Measurements from ENCODE around the gene NAA50.

The NAA50 gene

DNA sequence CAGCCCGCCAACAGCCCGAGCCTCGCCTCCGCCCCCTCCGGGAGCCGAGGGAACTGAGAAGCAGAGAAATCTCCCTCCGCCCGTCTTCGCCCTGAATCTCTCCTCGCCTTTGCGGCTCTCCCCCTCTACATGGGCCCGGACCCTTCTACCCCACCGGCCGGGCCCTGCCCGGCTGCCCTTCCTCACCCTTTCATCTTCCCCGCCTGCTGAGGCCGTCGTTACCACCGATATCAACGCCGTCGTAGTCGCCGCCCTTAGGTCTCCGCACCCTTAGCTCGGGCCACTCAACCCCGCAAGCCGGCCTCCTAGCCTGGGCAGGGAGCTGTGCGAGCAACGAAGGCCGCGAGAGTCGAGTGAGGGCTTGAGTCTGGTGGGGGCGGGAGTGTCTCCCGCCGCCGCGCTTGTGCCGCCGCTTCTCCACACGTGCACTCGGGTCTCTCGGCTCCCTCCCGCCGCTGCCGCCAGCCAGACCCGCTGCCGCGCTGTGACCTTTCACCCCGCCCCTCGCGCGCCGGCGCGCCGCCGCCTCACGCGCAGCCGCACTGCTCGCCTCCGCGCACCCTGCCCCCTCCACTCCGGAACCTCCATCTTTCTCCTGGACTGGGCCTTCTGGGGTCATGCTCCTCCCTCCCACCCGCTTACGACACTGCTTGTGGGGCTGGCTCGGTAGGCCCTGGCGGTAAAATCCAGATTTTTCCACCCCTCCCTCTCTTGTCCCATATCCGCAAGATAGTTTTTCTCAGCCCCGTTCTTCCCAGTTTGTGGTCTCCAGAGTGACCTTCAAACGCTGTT lies at the start of gene NAA50 (continued):
- TF ChIP-seq ZNF660 (tag by site-specific recombination; IDR thresholded peaks at IDR 0.05) (no peak), ZNF521 (tag by site-specific recombination; IDR thresholded peaks at IDR 0.05) (no peak), YY2 (tag by site-specific recombination; IDR thresholded peaks at IDR 0.05) (0 out of 2 replicates have a peak, but pooled peaks have one; percentile 34), ZSCAN23 (tag by site-specific recombination; IDR thresholded peaks at IDR 0.05) (no peak), ZNF132 (tag by site-specific recombination; IDR thresholded peaks at IDR 0.05; ENCODE audit: borderline replicate concordance) (no peak), ZNF624 (tag by site-specific recombination; IDR thresholded peaks at IDR 0.05) (no peak), ZNF692 (tag by site-specific recombination; IDR thresholded peaks at IDR 0.05) (no peak), ZNF121 (tag by site-specific recombination; IDR thresholded peaks at IDR 0.05) (no peak), SCRT1 (tag by site-specific recombination; IDR thresholded peaks at IDR 0.05; ENCODE audit: borderline replicate concordance) (no peak), ZNF404 (tag by site-specific recombination; IDR thresholded peaks at IDR 0.05) (no peak), ZNF704 (tag by site-specific recombination; IDR thresholded peaks at IDR 0.05) (no peak), ZNF169 (tag by site-specific recombination; IDR thresholded peaks at IDR 0.05) (no peak), ZNF146 (tag by site-specific recombination; IDR thresholded peaks at IDR 0.05) (no peak), BCL6B (tag by site-specific recombination; IDR thresholded peaks at IDR 0.05) (no peak), RBAK (tag by site-specific recombination; IDR thresholded peaks at IDR 0.05) (no peak), ZBTB49 (tag by site-specific recombination; IDR thresholded peaks at IDR 0.05; ENCODE audit: low read depth) (no peak), ZNF114 (tag by site-specific recombination; IDR thresholded peaks at IDR 0.05) (no peak), ZSCAN16 (tag by site-specific recombination; IDR thresholded peaks at IDR 0.05) (no peak), ZNF112 (tag by site-specific recombination; IDR thresholded peaks at IDR 0.05) (no peak), ZNF16 (tag by site-specific recombination; IDR thresholded peaks at IDR 0.05; ENCODE audit: low read depth) (no peak), KLF8 (tag by site-specific recombination; IDR thresholded peaks at IDR 0.05) (no peak)
- TF ChIP-seq, protein P1, sequence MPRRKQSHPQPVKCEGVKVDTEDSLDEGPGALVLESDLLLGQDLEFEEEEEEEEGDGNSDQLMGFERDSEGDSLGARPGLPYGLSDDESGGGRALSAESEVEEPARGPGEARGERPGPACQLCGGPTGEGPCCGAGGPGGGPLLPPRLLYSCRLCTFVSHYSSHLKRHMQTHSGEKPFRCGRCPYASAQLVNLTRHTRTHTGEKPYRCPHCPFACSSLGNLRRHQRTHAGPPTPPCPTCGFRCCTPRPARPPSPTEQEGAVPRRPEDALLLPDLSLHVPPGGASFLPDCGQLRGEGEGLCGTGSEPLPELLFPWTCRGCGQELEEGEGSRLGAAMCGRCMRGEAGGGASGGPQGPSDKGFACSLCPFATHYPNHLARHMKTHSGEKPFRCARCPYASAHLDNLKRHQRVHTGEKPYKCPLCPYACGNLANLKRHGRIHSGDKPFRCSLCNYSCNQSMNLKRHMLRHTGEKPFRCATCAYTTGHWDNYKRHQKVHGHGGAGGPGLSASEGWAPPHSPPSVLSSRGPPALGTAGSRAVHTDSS (tag by site-specific recombination; IDR thresholded peaks at IDR 0.05), result no peak
- TF ChIP-seq, protein P2, sequence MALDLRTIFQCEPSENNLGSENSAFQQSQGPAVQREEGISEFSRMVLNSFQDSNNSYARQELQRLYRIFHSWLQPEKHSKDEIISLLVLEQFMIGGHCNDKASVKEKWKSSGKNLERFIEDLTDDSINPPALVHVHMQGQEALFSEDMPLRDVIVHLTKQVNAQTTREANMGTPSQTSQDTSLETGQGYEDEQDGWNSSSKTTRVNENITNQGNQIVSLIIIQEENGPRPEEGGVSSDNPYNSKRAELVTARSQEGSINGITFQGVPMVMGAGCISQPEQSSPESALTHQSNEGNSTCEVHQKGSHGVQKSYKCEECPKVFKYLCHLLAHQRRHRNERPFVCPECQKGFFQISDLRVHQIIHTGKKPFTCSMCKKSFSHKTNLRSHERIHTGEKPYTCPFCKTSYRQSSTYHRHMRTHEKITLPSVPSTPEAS (tag by site-specific recombination; IDR thresholded peaks at IDR 0.05), result no peak
- TF ChIP-seq, protein P3, sequence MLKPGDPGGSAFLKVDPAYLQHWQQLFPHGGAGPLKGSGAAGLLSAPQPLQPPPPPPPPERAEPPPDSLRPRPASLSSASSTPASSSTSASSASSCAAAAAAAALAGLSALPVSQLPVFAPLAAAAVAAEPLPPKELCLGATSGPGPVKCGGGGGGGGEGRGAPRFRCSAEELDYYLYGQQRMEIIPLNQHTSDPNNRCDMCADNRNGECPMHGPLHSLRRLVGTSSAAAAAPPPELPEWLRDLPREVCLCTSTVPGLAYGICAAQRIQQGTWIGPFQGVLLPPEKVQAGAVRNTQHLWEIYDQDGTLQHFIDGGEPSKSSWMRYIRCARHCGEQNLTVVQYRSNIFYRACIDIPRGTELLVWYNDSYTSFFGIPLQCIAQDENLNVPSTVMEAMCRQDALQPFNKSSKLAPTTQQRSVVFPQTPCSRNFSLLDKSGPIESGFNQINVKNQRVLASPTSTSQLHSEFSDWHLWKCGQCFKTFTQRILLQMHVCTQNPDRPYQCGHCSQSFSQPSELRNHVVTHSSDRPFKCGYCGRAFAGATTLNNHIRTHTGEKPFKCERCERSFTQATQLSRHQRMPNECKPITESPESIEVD (tag by site-specific recombination; IDR thresholded peaks at IDR 0.05), result no peak
- TF ChIP-seq, protein P4, sequence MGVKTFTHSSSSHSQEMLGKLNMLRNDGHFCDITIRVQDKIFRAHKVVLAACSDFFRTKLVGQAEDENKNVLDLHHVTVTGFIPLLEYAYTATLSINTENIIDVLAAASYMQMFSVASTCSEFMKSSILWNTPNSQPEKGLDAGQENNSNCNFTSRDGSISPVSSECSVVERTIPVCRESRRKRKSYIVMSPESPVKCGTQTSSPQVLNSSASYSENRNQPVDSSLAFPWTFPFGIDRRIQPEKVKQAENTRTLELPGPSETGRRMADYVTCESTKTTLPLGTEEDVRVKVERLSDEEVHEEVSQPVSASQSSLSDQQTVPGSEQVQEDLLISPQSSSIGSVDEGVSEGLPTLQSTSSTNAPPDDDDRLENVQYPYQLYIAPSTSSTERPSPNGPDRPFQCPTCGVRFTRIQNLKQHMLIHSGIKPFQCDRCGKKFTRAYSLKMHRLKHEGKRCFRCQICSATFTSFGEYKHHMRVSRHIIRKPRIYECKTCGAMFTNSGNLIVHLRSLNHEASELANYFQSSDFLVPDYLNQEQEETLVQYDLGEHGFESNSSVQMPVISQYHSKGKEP (tag by site-specific recombination; IDR thresholded peaks at IDR 0.05), result no peak
- TF ChIP-seq, protein P5, sequence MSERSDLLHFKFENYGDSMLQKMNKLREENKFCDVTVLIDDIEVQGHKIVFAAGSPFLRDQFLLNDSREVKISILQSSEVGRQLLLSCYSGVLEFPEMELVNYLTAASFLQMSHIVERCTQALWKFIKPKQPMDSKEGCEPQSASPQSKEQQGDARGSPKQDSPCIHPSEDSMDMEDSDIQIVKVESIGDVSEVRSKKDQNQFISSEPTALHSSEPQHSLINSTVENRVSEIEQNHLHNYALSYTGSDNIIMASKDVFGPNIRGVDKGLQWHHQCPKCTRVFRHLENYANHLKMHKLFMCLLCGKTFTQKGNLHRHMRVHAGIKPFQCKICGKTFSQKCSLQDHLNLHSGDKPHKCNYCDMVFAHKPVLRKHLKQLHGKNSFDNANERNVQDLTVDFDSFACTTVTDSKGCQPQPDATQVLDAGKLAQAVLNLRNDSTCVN (tag by site-specific recombination; optimal IDR thresholded peaks at IDR 0.05), result peak; percentile 89
